ENCODE data around the gene NDUFV3.

Gene NDUFV3

DNA sequence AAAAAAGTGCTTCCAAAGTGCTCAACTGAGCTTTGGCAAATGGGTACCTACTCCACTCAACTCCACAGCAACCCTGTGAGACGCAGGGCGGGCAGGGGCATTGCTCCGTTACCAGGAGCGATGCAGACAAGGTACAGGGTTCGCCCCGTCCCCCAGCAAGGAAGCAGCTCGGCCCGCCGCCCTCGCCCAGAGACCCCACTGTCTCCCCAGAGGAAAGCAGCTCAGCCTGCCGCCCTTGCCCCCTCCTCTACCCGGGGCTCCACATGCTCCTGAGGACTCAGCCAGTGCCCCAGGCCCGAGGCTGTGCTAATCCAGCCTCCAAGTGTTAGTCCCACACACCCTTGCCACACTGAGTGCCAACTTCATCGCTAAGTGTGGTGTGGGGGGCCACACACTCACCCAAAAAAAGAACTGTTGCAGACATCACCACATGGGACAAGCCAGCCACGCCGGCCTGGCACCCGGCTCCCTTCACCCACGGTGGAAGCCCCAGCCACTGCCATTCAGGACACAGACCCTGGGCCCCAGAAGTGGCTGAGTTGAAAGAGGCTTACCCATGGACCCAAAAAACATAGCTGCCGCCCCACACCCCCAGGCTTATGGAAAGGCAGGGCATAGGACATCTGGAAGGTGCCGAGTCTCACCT lies 40.1 kb upstream of the NDUFV3 start:
- no peak overlapping the region for H3K9ac ChIP-seq (ENCODE audit: low read depth, low read length)
- peaks cover 34% of the 10 kb centered on the region for H3K36me3 ChIP-seq (ENCODE audit: insufficient read depth, low read length)
- no peaks in the 10 kb centered on the region for H3K9me3 ChIP-seq (ENCODE audit: control insufficient read depth, insufficient read depth, low read length)
- no peaks in the 10 kb centered on the region for H3K4me1 ChIP-seq (ENCODE audit: insufficient read depth, low read length)

DNA sequence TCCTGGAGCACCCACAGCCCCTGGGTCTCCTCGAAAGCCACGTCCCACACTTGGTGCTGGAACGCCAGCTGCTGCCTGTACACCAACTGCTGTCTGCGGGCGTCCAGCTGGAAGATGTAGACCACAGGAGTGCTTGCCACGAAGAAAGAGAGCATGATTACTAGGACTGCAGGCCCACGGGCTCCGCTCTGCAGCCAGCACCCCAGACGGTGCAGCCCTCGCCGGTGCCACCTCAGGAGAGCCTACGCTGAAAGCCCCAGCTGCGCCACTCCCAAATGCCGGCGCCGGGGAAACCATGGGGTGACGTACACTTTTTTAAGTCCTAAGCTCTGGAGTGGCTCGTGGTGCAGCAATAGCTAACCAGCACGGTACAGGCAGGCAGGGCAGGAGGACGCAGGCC lies 39.5 kb upstream of the NDUFV3 start:
- no peaks in the 10 kb centered on the region for H3K9me3 ChIP-seq (ENCODE audit: control insufficient read depth, insufficient read depth, low read length)
- peaks cover 36% of the 10 kb centered on the region for H3K36me3 ChIP-seq (ENCODE audit: insufficient read depth, low read length)
- no peak overlapping the region for H3K9ac ChIP-seq (ENCODE audit: low read depth, low read length)
- H3K4me1 ChIP-seq (ENCODE audit: insufficient read depth, low read length), result no peaks in the 10 kb centered on the region

DNA sequence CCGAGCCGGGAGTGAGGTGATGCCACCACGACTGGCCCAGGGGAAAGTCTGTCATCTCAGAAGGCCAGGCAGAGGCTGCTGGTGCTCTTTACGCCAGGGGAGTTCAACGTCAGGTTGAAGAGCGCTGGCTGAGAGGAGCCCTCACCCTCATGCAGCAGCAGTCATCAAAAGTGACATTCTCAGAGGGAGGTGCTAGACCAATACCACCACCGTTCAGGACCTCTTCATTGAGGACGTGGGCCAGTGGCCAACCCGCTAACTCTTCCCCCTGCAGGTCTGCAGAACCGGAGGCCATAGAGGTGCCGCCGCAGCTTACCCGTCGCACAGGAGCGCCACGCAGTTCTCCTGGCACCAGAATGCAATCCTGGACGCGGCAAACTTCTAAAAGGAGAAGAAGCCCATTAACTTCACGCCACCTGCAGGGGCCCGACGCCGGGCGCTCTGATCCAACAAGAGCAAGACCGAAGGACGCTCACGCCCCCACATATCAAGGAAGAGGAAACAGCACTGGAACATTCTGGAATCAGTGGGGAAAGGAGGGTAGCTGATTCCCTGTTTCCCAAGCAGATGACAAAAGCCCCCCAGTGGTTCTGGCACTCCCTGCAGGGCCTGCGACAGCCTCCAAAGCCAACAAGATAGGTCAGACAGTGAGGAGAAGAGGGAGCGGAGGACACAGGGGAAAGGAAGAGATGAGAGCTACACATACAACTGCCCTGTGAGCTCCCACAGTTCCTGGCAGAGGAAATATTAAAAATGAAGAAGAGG lies 38.7 kb upstream of the NDUFV3 start:
- H3K36me3 ChIP-seq (ENCODE audit: insufficient read depth, low read length), result peaks cover 32% of the 10 kb centered on the region
- H3K9ac ChIP-seq (ENCODE audit: low read depth, low read length), result no peak overlapping the region
- no peaks in the 10 kb centered on the region for H3K9me3 ChIP-seq (ENCODE audit: control insufficient read depth, insufficient read depth, low read length)
- H3K4me1 ChIP-seq (ENCODE audit: insufficient read depth, low read length), result no peaks in the 10 kb centered on the region

- H3K36me3 ChIP-seq (ENCODE audit: insufficient read depth, low read length), result peaks cover 26% of the 10 kb centered on the region
- no peak overlapping the region for H3K9ac ChIP-seq (ENCODE audit: low read depth, low read length)
- H3K4me1 ChIP-seq (ENCODE audit: insufficient read depth, low read length), result no peaks in the 10 kb centered on the region
- H3K9me3 ChIP-seq (ENCODE audit: control insufficient read depth, insufficient read depth, low read length), result no peaks in the 10 kb centered on the region
Observed at GRCh38 chr21:42855171-42855936, 37.8 kb upstream of the NDUFV3 start.

- no peaks in the 10 kb centered on the region for H3K4me1 ChIP-seq (ENCODE audit: insufficient read depth, low read length)
- H3K9me3 ChIP-seq (ENCODE audit: control insufficient read depth, insufficient read depth, low read length), result no peaks in the 10 kb centered on the region
- peaks cover 26% of the 10 kb centered on the region for H3K36me3 ChIP-seq (ENCODE audit: insufficient read depth, low read length)
- no peak overlapping the region for H3K9ac ChIP-seq (ENCODE audit: low read depth, low read length)
Observed at GRCh38 chr21:42855937-42856335, 37.2 kb upstream of the NDUFV3 start.

GRCh38 chr21:42857216-42857615 lies 35.9 kb upstream of the NDUFV3 start:
- no peak overlapping the region for H3K9ac ChIP-seq (ENCODE audit: low read depth, low read length)
- no peaks in the 10 kb centered on the region for H3K9me3 ChIP-seq (ENCODE audit: control insufficient read depth, insufficient read depth, low read length)
- no peaks in the 10 kb centered on the region for H3K4me1 ChIP-seq (ENCODE audit: insufficient read depth, low read length)
- H3K36me3 ChIP-seq (ENCODE audit: insufficient read depth, low read length), result peaks cover 29% of the 10 kb centered on the region

GRCh38 chr21:42858185-42858847 lies 34.8 kb upstream of the NDUFV3 start:
- no peaks in the 10 kb centered on the region for H3K4me1 ChIP-seq (ENCODE audit: insufficient read depth, low read length)
- no peak overlapping the region for H3K9ac ChIP-seq (ENCODE audit: low read depth, low read length)
- H3K9me3 ChIP-seq (ENCODE audit: control insufficient read depth, insufficient read depth, low read length), result no peaks in the 10 kb centered on the region
- H3K36me3 ChIP-seq (ENCODE audit: insufficient read depth, low read length), result peaks cover 32% of the 10 kb centered on the region

GRCh38 chr21:42858957-42859890 lies 33.9 kb upstream of the NDUFV3 start:
- peaks cover 28% of the 10 kb centered on the region for H3K36me3 ChIP-seq (ENCODE audit: insufficient read depth, low read length)
- H3K4me1 ChIP-seq (ENCODE audit: insufficient read depth, low read length), result no peaks in the 10 kb centered on the region
- H3K9ac ChIP-seq (ENCODE audit: low read depth, low read length), result no peak overlapping the region
- H3K9me3 ChIP-seq (ENCODE audit: control insufficient read depth, insufficient read depth, low read length), result no peaks in the 10 kb centered on the region

- Histone ChIP-seq H3K36me3 (ENCODE audit: insufficient read depth, low read length) (peaks cover 23% of the 10 kb centered on the region), H3K4me1 (ENCODE audit: insufficient read depth, low read length) (no peaks in the 10 kb centered on the region), H3K9ac (ENCODE audit: low read depth, low read length) (no peak overlapping the region), H3K9me3 (ENCODE audit: control insufficient read depth, insufficient read depth, low read length) (no peaks in the 10 kb centered on the region)
Observed at GRCh38 chr21:42859891-42860230, 33.2 kb upstream of the NDUFV3 start.

DNA sequence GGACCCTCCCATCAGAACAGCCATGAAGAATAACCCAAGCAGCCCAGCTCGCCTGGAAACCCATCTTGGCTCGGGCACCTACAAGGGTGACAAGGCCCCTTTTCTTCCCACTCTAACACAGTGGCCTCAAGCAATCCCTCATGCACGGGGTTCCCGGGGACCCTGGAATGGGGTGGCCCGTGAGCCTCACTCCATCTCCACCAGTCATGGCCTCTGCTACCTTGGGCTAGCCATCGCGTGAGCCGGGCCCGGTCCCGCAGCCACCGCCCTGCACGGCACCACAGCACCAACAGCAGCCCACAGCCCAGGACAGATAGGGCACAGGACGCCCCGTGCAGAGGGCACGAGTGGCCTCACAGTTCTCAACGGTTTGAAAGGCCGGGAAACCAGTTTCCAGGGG lies 32.8 kb upstream of the NDUFV3 start:
- Histone ChIP-seq H3K9me3 (ENCODE audit: control insufficient read depth, insufficient read depth, low read length) (no peaks in the 10 kb centered on the region), H3K9ac (ENCODE audit: low read depth, low read length) (no peak overlapping the region), H3K4me1 (ENCODE audit: insufficient read depth, low read length) (no peaks in the 10 kb centered on the region), H3K36me3 (ENCODE audit: insufficient read depth, low read length) (peaks cover 19% of the 10 kb centered on the region)

- Histone ChIP-seq H3K9ac (ENCODE audit: low read depth, low read length) (no peak overlapping the region), H3K9me3 (ENCODE audit: control insufficient read depth, insufficient read depth, low read length) (no peaks in the 10 kb centered on the region), H3K4me1 (ENCODE audit: insufficient read depth, low read length) (no peaks in the 10 kb centered on the region), H3K36me3 (ENCODE audit: insufficient read depth, low read length) (peaks cover 13% of the 10 kb centered on the region; the same call in 1 of the 2 replicates)
Observed at GRCh38 chr21:42861311-42861847, 31.7 kb upstream of the NDUFV3 start.

GRCh38 chr21:42861848-42862400 lies 31.2 kb upstream of the NDUFV3 start:
- H3K4me1 ChIP-seq (ENCODE audit: insufficient read depth, low read length), result no peaks in the 10 kb centered on the region
- no peaks in the 10 kb centered on the region for H3K9me3 ChIP-seq (ENCODE audit: control insufficient read depth, insufficient read depth, low read length)
- H3K9ac ChIP-seq (ENCODE audit: low read depth, low read length), result no peak overlapping the region
- H3K36me3 ChIP-seq (ENCODE audit: insufficient read depth, low read length), result peaks cover 10% of the 10 kb centered on the region; the same call in 1 of the 2 replicates

- peaks cover 10% of the 10 kb centered on the region; the same call in 1 of the 2 replicates for H3K36me3 ChIP-seq (ENCODE audit: insufficient read depth, low read length)
- H3K4me1 ChIP-seq (ENCODE audit: insufficient read depth, low read length), result no peaks in the 10 kb centered on the region
- H3K9ac ChIP-seq (ENCODE audit: low read depth, low read length), result no peak overlapping the region
Observed at GRCh38 chr21:42862774-42863503, 30.2 kb upstream of the NDUFV3 start.

More at GRCh38 chr21:42862774-42863503, 30.2 kb upstream of the NDUFV3 start:
- no peaks in the 10 kb centered on the region for H3K9me3 ChIP-seq (ENCODE audit: control insufficient read depth, insufficient read depth, low read length)

Measured in ES-I3 (cell line).